HepG2 (cell line): ENCODE results near the gene KARS1.
"Not testable (repeated sequence)": the region's sequence is repeated elsewhere in the genome, so short reads cannot be mapped to it uniquely, and the experiment has no call there.

Source experiments
- CEBPB ChIP-seq: IDR thresholded peaks from 2 replicates; pipeline ENCODE4 v1.6.1; 2011; ENCODE audit warnings: low read depth, low read length, improper control_type of control experiment, borderline replicate concordance
- MAFK ChIP-seq, 2 experiments: IDR thresholded peaks in 1 of 2; conservative IDR thresholded peaks in 1 of 2; 2 replicates each; pipeline ENCODE4 v1.6.1; 2011; ENCODE audit warnings: improper control_type of control experiment in 2 of 2, low read length in 2 of 2
- NCOA1 ChIP-seq: sonication (generic); formaldehyde crosslinking; IDR thresholded peaks from 2 replicates; pipeline ENCODE4 v1.9.0; 2021; ENCODE audit warnings: missing genetic modification reagents
- ZNF224 ChIP-seq: sonication (generic); formaldehyde crosslinking; IDR thresholded peaks from 2 replicates; pipeline ENCODE4 v1.5.0; 2020; ENCODE audit warnings: mild to moderate bottlenecking, missing genetic modification reagents

GRCh38 chr16:75591927-75592326, 55.5 kb downstream of the KARS1 start:
- TF ChIP-seq CEBPB; NCOA1; MAFK (conservative IDR thresholded peaks at IDR 0.05 in 1 of 2, IDR thresholded peaks at IDR 0.05 in 1 of 2; ENCODE audit: low read length in 2 of 2); ZNF224 (CRISPR knock-in tag): not testable (repeated sequence)
